Measurements from ENCODE around the gene ADGRV1. TPM values are rescaled to one million over a fixed set of nuclear protein-coding genes. Genes with fewer than 3 reads are reported as not detected.
A peak's percentile ranks its signal among the peaks of the same experiment; 100 is the strongest.

The ADGRV1 gene
- total RNA-seq, 4 donors from 2014 or later = 0.39 to 1.9 (median 1.00) TPM

DNA sequence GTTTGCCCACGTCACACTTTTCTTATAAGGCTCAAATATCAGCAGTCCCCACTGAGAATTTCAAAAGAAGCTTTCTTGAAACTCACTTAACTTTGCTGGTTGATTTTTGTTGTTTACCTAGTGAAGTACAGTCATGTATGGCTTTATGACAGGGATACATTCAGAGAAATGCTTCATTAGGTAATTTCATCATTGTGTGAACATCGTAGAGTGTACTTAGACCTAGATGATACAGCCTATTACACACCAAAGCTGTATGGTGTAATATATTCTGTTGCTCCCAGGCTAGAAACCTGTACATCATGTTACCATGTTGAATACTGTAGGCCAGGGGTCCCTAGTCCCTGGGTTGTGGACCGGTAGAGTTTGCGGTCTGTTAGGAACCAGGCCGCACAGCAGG lies 647.5 kb downstream of the ADGRV1 start:
- Histone ChIP-seq H3K4me1 (no peaks in the 10 kb centered on the region), H3K36me3 (no peaks in the 10 kb centered on the region), H3K4me3 (no peak overlapping the region), H3K27ac (no peak overlapping the region), H3K9me3 (no peaks in the 10 kb centered on the region), H3K27me3 (no peaks in the 10 kb centered on the region)
- no peak for TF ChIP-seq POLR2A (IDR thresholded peaks at IDR 0.05)
- TF ChIP-seq, protein P1, sequence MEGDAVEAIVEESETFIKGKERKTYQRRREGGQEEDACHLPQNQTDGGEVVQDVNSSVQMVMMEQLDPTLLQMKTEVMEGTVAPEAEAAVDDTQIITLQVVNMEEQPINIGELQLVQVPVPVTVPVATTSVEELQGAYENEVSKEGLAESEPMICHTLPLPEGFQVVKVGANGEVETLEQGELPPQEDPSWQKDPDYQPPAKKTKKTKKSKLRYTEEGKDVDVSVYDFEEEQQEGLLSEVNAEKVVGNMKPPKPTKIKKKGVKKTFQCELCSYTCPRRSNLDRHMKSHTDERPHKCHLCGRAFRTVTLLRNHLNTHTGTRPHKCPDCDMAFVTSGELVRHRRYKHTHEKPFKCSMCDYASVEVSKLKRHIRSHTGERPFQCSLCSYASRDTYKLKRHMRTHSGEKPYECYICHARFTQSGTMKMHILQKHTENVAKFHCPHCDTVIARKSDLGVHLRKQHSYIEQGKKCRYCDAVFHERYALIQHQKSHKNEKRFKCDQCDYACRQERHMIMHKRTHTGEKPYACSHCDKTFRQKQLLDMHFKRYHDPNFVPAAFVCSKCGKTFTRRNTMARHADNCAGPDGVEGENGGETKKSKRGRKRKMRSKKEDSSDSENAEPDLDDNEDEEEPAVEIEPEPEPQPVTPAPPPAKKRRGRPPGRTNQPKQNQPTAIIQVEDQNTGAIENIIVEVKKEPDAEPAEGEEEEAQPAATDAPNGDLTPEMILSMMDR (IDR thresholded peaks at IDR 0.05) = no peak
- TF ChIP-seq EP300 (IDR thresholded peaks at IDR 0.05) = no peak
- no peak for DNase-seq (ENCODE audit: low spot score in 2 of 2)
- WGBS, 2 donors = 96 to 97% methylated on average over 4 of the region's 5 CpGs

DNA sequence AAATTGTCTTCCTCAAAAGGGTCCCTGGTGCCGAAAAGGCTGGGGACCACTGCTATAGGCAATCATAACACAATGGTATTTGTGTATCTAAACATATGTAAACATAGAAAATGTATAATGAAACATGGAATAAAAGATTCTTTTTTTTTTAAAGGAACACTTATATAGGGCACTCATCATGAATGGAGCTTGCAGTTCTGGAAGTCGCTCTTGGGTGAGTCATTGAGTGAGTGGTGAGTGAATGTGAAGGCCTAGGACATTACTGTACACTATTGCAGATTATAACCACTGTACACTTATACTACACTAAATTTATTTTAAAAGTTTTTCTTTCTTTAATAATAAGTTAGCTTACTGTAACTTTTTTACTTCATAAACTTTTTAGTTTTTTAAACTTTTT lies 648.1 kb downstream of the ADGRV1 start:
- 80 to 83% methylated on average over 2 of the region's 2 CpGs for WGBS, 2 donors
- no peak for DNase-seq (ENCODE audit: low spot score in 2 of 2)
- Histone ChIP-seq H3K27ac (no peak overlapping the region), H3K4me3 (no peak overlapping the region), H3K36me3 (no peaks in the 10 kb centered on the region), H3K4me1 (peaks cover 0 to 5% (median 0%) of the 10 kb centered on the region in 4 donors), H3K27me3 (no peaks in the 10 kb centered on the region), H3K9me3 (no peaks in the 10 kb centered on the region)
- TF ChIP-seq POLR2A (IDR thresholded peaks at IDR 0.05) = no peak
- TF ChIP-seq, protein P1 (IDR thresholded peaks at IDR 0.05) = no peak
- no peak for TF ChIP-seq EP300 (IDR thresholded peaks at IDR 0.05)

DNA sequence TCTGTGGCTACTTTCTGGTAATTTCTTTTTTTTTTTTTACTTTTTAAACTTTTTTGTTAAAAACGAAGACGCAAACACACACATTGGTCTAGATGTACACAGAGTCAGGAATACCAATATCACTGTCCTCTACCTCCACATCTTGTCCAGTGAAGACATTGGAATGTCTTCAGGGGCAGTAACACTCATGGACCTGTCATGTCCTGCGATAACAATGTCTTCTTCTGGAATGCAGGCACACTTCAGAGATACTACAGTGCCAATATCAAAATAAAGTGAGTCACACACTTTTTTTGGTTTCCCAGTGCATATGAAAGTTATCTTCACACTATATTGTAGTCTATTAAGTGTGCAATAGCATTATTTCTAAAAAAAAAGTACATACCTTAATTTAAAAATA lies 648.7 kb downstream of the ADGRV1 start:
- TF ChIP-seq POLR2A (IDR thresholded peaks at IDR 0.05) = no peak
- TF ChIP-seq EP300 (IDR thresholded peaks at IDR 0.05) = no peak
- TF ChIP-seq, protein P1 (IDR thresholded peaks at IDR 0.05) = no peak
- H3K4me3 ChIP-seq = no peak overlapping the region
- peaks cover 0 to 10% (median 1%) of the 10 kb centered on the region in 4 donors for H3K4me1 ChIP-seq
- no peaks in the 10 kb centered on the region for H3K36me3 ChIP-seq
- H3K27me3 ChIP-seq = no peaks in the 10 kb centered on the region
- WGBS, 2 donors = 94 to 97% methylated on average over 3 of the region's 3 CpGs
- H3K27ac ChIP-seq = no peak overlapping the region
- no peak for DNase-seq (ENCODE audit: low spot score in 2 of 2)
- no peaks in the 10 kb centered on the region for H3K9me3 ChIP-seq

DNA sequence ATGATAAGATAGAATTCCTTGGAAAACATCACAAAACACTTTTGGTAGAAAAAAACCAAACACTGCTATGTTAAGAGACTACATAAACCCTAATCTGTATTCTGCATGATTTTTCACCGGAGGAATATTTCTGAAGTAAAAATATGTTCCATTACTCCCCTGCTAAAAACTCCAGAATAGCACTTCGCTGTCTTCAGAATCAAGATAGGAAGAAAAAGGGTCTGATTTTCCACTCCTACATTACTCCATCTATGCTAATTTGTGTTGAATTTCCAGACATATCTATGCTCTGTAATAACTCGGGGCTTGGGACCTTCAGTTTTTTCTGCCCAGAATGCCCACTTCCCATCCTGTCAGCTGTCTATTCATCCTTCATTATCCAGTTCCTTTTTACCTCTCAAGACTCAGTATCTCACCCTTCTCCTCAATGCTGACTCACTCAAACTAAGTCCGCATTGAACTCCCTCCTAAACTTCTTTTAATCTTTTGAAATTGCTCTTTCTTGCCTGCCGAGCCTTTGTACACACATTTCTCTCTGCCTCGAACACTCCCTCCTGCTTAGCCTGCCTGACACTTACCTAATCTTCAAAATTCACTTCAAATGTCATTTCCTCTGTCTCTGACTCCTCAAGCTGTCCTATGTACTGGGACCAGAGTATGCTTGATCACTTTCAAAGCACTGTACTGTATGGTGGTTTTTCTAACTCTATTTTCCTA lies 653.6 kb downstream of the ADGRV1 start:
- TF ChIP-seq EP300 (IDR thresholded peaks at IDR 0.05) = no peak
- TF ChIP-seq, protein P1 (IDR thresholded peaks at IDR 0.05) = no peak
- TF ChIP-seq POLR2A (IDR thresholded peaks at IDR 0.05) = no peak
- Histone ChIP-seq H3K36me3 (no peaks in the 10 kb centered on the region), H3K4me1 (peaks cover 0 to 18% (median 4%) of the 10 kb centered on the region in 4 donors), H3K27me3 (no peaks in the 10 kb centered on the region), H3K9me3 (no peaks in the 10 kb centered on the region), H3K27ac (peak overlapping the region in 3 of 4 donors; percentile 19 to 71 (median 68)), H3K4me3 (no peak overlapping the region)
- 43 to 45% methylated on average over 6 of the region's 6 CpGs for WGBS, 2 donors
- no peak for DNase-seq (ENCODE audit: low spot score in 2 of 2)

DNA sequence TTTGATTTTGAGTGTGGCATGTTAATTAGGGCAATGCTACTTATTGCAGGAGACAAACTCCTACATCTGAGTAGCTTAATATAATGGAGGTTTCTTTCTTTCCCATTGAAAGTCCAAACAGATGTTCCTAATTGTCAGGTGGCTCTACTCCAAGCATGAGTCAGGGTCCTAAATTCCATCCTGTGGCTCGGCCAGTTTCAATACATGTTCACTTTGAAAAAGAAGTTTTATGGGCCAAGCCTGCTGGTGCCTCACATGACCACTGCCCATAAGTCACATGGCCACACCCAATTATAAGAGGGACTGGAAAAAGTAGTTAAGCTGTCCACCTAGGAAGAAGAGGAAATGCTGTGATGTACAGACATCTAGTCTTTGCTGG lies 654.1 kb downstream of the ADGRV1 start:
- Histone ChIP-seq H3K4me3 (no peak overlapping the region), H3K27me3 (no peaks in the 10 kb centered on the region), H3K9me3 (no peaks in the 10 kb centered on the region), H3K27ac (peak overlapping the region in 3 of 4 donors; percentile 19 to 71 (median 68)), H3K4me1 (peaks cover 0 to 18% (median 4%) of the 10 kb centered on the region in 4 donors), H3K36me3 (no peaks in the 10 kb centered on the region)
- TF ChIP-seq EP300 (IDR thresholded peaks at IDR 0.05) (peak in 1 of 2 donors; percentile 24), POLR2A (IDR thresholded peaks at IDR 0.05) (no peak)
- TF ChIP-seq, protein P1 (IDR thresholded peaks at IDR 0.05) = no peak
- DNase-seq (ENCODE audit: low spot score in 2 of 2) = peak in 1 of 2 donors; percentile 43
- 45 to 46% methylated on average over 1 of the region's 1 CpG for WGBS, 2 donors

Data from tibial nerve (tissue), 4 donors.